Inflammatory macrophage treated with lipopolysaccharide for 4 hours (primary cell): ENCODE results near the gene BCKDHB.
A peak's percentile ranks its signal among the peaks of the same experiment; 100 is the strongest.

Experiments used
- DNase-seq: peaks from one replicate; pipeline ENCODE4 v3.0.0-alpha.2; 2020

Gene BCKDHB

GRCh38 chr6:80154160-80154559, 47.7 kb downstream of the BCKDHB start:
- DNase-seq = no peak

GRCh38 chr6:80156221-80156620, 49.8 kb downstream of the BCKDHB start:
- no peak for DNase-seq

GRCh38 chr6:80158478-80158989, 52.1 kb downstream of the BCKDHB start:
- DNase-seq = no peak

- no peak for DNase-seq
Measured at GRCh38 chr6:80161434-80161833, 55.0 kb downstream of the BCKDHB start.

- peak; percentile 38 for DNase-seq
Measured at GRCh38 chr6:80163754-80164187, 57.3 kb downstream of the BCKDHB start.

GRCh38 chr6:80165143-80165542, 58.7 kb downstream of the BCKDHB start:
- peak; percentile 87 for DNase-seq

- no peak for DNase-seq
Measured at GRCh38 chr6:80165819-80166218, 59.3 kb downstream of the BCKDHB start.

GRCh38 chr6:80170433-80170832, 64.0 kb downstream of the BCKDHB start:
- DNase-seq = no peak

GRCh38 chr6:80173411-80173810, 66.9 kb downstream of the BCKDHB start:
- no peak for DNase-seq

- peak; percentile 47 for DNase-seq
Measured at GRCh38 chr6:80174900-80175572, 68.6 kb downstream of the BCKDHB start.

- no peak for DNase-seq
Measured at GRCh38 chr6:80179695-80180094, 73.2 kb downstream of the BCKDHB start.

- DNase-seq = no peak
Measured at GRCh38 chr6:80181352-80182081, 75.0 kb downstream of the BCKDHB start.

- no peak for DNase-seq
Measured at GRCh38 chr6:80182308-80182707, 75.8 kb downstream of the BCKDHB start.

GRCh38 chr6:80183019-80183795, 76.7 kb downstream of the BCKDHB start:
- DNase-seq = no peak

GRCh38 chr6:80185492-80185891, 79.0 kb downstream of the BCKDHB start:
- DNase-seq = no peak

GRCh38 chr6:80186082-80186481, 79.6 kb downstream of the BCKDHB start:
- DNase-seq = no peak

GRCh38 chr6:80196906-80197305, 90.4 kb downstream of the BCKDHB start:
- DNase-seq = no peak

GRCh38 chr6:80197474-80197873, 91.0 kb downstream of the BCKDHB start:
- DNase-seq = no peak

GRCh38 chr6:80197986-80198385, 91.5 kb downstream of the BCKDHB start:
- DNase-seq = no peak

GRCh38 chr6:80203283-80203682, 96.8 kb downstream of the BCKDHB start:
- DNase-seq = no peak

- no peak for DNase-seq
Measured at GRCh38 chr6:80205404-80205803, 98.9 kb downstream of the BCKDHB start.

- no peak for DNase-seq
Measured at GRCh38 chr6:80206758-80207157, 100.3 kb downstream of the BCKDHB start.

GRCh38 chr6:80209430-80209829, 103.0 kb downstream of the BCKDHB start:
- no peak for DNase-seq

- DNase-seq = no peak
Measured at GRCh38 chr6:80210618-80211017, 104.1 kb downstream of the BCKDHB start.
